SK-N-MC (cell line): ENCODE data around the gene RPF1.

ENCODE experiments used
- EZH2 ChIP-seq: fragments of 200-600 bp; sonication (generic); IDR thresholded peaks from one replicate; pipeline ENCODE4 v1.6.1; 2017; ENCODE audit warnings: antibody characterized with exemption
- FOXP2 ChIP-seq: optimal IDR thresholded peaks from 2 replicates; pipeline ENCODE3; 2011; ENCODE audit warnings: mild to moderate bottlenecking, moderate library complexity; ENCODE audit not compliant: insufficient read depth; ENCODE audit errors: extremely low read length, control extremely low read depth
- POLR2AphosphoS5 ChIP-seq: IDR thresholded peaks from 2 replicates; pipeline ENCODE4 v1.6.1; 2012; ENCODE audit warnings: mild to moderate bottlenecking, low read depth, low read length, borderline replicate concordance

GRCh38 chr1:84492726-84493125 lies 13.7 kb downstream of the RPF1 start:
- TF ChIP-seq EZH2, result no peak
- TF ChIP-seq POLR2AphosphoS5, result no peak
- TF ChIP-seq FOXP2, result no peak
